Astrocyte (in vitro differentiated cells and primary cell): ENCODE measurements around the gene COX19.

Experiments used
- CTCF ChIP-seq: IDR thresholded peaks from 2 replicates; pipeline ENCODE4 v1.5.1; 2011; ENCODE audit warnings: low read depth, mild to moderate bottlenecking, inconsistent platforms, low read length, moderate library complexity; ENCODE audit not compliant: insufficient read depth
- EZH2 ChIP-seq: IDR thresholded peaks from 2 replicates; pipeline ENCODE4 v1.6.1; 2012; ENCODE audit warnings: mild to moderate bottlenecking, low read length, inconsistent platforms; ENCODE audit not compliant: insufficient read depth

DNA sequence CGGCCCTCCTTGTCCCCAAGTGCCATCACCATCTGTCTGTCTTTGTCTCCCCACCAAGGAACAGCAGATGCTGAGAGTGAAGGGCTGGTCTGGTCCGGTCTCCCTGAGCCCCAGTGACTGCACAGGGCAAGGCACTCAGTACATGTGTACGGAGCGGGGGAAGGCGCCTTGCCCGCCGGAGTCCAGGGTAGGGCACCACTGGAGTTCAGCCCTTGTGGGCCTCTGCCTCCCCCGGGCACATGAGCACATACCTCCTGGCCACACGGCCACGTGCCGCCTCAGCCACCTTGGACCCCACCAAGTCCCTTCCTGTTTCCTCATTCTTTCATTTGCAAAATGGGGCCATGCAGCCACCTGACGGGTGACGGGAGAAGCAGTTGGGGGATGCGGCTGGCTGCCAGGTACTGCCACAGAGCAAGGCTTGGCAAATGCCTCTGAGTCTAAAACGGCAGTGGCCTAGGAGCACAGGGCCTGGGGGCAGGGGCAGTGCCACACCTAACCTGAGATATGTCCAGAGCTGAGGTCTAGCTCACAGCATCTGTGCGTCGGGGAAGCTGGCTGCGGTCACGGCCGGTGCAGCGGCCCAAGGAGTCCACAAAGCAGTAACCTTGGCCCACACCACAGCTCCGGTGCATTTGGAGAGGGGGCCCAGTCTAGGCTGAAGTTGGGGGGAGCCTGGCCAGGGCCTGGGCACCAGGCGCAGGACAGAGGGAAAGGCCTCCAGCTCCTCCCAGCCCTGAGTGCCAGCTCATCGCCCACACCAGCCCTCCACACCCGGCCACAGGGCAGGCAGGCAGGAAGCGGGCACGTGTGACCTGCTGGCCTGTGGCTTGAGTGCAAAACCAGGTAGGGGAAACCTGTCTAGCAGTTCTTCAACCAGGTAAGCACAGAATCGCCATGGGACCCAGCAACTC lies 26.1 kb downstream of the COX19 start:
- TF ChIP-seq CTCF: no peak
- no peak for TF ChIP-seq EZH2
